IMR-90 (cell line): ENCODE measurements around the gene RTF1.

ENCODE experiments used
- FOS ChIP-seq: fragments of 150-350 bp; IDR thresholded peaks from 2 replicates; pipeline ENCODE4 v1.6.1; 2016; ENCODE audit warnings: low read depth, low read length
- MXI1 ChIP-seq: IDR thresholded peaks from 2 replicates; pipeline ENCODE4 v1.6.1; 2012; ENCODE audit warnings: low read depth, mild to moderate bottlenecking, low read length, moderate library complexity, borderline replicate concordance
- USF2 ChIP-seq: fragments of 150-350 bp; IDR thresholded peaks from 2 replicates; pipeline ENCODE4 v1.6.1; 2017; ENCODE audit warnings: mild to moderate bottlenecking, antibody characterized with exemption, low read length, low read depth
- TF ChIP-seq, protein P1 (sequence below): conservative IDR thresholded peaks from 2 replicates; pipeline ENCODE4 v1.5.1; 2012; ENCODE audit warnings: mild to moderate bottlenecking, low read depth, low read length, improper control_type of control experiment

GRCh38 chr15:41411441-41411840, 5.5 kb upstream of the RTF1 start:
- TF ChIP-seq, protein P1, sequence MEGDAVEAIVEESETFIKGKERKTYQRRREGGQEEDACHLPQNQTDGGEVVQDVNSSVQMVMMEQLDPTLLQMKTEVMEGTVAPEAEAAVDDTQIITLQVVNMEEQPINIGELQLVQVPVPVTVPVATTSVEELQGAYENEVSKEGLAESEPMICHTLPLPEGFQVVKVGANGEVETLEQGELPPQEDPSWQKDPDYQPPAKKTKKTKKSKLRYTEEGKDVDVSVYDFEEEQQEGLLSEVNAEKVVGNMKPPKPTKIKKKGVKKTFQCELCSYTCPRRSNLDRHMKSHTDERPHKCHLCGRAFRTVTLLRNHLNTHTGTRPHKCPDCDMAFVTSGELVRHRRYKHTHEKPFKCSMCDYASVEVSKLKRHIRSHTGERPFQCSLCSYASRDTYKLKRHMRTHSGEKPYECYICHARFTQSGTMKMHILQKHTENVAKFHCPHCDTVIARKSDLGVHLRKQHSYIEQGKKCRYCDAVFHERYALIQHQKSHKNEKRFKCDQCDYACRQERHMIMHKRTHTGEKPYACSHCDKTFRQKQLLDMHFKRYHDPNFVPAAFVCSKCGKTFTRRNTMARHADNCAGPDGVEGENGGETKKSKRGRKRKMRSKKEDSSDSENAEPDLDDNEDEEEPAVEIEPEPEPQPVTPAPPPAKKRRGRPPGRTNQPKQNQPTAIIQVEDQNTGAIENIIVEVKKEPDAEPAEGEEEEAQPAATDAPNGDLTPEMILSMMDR, result no peak
- TF ChIP-seq MXI1 (no peak), USF2 (no peak), FOS (no peak)
